NOMO-1 treated with dmso at 0.1 percent for 144 hours (cell line): ENCODE measurements around the gene UBTD1.
"Not testable (repeated sequence)": the region's sequence is repeated elsewhere in the genome, so short reads cannot be mapped to it uniquely, and the experiment has no call there.

Experiments
- DNase-seq: peaks from one replicate; lab custom pipeline; 2025; ENCODE audit not compliant: unreplicated experiment; lab: John Stamatoyannopoulos, UW

UBTD1 gene, protein sequence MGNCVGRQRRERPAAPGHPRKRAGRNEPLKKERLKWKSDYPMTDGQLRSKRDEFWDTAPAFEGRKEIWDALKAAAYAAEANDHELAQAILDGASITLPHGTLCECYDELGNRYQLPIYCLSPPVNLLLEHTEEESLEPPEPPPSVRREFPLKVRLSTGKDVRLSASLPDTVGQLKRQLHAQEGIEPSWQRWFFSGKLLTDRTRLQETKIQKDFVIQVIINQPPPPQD

DNA sequence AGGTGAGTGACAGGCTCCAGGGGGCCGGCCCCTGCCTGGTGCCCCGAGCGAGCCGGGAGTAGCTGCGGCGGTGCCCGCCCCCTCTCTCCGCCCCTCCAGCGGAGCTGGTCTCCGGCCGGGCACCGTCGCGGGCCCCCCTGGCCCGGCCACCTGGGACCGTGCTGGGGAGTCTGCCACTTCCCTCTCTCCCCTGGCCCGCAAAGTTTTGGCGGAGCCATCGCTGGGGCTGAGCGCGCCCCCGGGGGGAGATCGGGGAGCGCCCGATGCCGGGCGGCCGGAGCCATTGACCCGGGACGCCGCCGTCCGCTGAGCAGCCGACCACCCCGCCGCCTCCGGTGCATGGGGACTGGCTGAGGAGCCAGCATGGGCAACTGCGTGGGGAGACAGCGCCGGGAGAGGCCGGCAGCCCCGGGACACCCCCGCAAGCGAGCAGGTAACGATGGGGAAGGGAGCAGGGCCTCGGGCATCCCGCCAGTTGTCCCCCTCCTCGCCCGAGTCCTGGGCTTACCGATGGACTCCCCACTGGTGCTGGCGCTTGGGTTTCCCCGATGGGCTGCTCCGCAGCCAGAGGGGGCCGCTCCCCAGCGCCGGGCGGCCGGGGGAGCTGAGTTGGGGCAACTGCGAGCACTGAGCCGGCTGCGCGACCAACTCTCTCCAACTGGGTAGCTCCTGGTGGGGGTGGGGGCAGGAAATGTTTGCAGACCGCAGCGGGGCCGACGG, at the start of gene UBTD1:
Gene UBTD1 (plus strand): TSS at position 84 of the 720 bp plus-strand sequence. CDS start 280 bp downstream, at position 364.
- no peak for DNase-seq

DNA sequence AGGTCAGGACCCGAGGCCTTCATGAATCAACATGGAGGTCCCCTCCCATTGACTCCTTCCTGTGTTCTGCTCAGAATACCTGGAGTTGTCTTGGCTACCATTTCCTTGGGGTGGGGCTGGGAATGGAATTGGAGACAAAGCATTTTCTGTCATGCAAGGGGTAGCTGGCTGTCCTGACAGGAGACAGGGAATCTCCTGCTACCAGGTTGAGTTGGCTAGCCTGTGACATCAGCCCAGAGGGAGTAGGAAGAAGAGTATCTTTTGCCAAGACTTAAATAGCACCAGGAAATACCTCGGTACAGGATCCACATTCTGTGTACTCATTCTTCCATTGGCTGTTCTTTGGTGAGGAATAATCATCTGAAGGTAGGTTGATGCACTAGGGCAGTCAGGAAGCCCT, 47.9 kb upstream of the UBTD1 start:
- no peak for DNase-seq

DNA sequence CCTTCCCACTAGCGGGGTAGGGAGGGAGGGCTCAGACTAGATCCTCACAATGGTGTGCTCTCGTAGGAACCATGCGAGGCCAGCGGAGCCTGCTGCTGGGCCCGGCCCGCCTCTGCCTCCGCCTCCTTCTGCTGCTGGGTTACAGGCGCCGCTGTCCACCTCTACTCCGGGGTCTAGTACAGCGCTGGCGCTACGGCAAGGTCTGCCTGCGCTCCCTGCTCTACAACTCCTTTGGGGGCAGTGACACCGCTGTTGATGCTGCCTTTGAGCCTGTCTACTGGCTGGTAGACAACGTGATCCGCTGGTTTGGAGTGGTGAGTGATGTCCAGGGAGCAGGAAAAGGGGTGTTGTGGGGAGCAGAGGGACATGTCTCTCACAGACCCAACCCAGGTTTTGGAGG, 47.1 kb upstream of the UBTD1 start:
- DNase-seq = no peak

DNA sequence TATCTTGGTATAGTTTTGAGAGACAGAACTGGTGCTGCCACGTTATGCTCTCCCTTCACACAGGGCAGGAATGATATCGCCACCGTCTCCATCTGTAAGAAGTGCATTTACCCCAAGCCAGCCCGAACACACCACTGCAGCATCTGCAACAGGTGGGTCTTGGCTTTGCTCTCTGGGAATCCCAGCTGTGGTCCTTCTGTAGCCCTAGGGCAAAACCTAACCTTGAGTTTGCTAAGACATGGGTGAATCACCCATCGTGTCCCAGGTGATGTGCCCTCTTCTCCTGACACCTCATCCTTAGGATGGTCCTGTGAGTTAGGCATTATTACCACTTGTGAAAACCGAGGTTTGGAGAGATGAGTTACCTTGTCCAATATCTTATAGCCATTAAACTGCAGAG, 46.4 kb upstream of the UBTD1 start:
- DNase-seq = no peak

DNA sequence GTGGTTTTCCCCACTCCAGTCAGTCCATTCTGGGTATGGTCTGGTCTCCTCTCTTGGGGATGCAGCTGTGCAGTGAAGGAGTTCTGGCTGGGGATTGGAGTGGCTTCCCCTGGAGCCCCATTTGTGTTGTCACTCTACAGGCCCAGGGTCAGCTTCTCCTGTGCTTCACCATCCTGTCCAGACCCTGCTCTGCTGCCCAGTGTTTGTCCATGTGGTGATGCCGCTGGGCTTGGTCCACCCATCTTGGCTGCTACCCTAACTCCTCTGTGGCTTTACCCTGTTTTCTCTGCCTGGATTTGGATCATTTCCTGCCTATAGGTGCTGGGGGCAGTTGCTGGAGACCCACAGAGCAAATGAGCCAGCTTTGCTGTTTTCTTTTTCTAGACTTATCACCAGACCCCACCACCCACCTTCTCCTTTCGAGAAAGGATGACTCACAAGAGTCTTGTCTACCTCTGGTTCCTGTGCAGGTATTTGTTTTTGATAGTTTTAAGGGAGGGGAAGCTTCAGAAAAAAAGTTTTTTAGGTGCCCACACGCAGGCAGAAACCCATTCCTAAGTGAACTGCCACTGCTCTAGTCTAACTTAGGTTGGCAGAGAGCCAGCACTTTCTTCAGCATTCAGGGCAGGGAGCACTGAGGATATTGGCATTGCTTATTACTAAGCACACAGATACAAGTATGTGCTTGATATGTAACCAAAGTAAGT, 44.2 kb upstream of the UBTD1 start:
- no peak for DNase-seq

DNA sequence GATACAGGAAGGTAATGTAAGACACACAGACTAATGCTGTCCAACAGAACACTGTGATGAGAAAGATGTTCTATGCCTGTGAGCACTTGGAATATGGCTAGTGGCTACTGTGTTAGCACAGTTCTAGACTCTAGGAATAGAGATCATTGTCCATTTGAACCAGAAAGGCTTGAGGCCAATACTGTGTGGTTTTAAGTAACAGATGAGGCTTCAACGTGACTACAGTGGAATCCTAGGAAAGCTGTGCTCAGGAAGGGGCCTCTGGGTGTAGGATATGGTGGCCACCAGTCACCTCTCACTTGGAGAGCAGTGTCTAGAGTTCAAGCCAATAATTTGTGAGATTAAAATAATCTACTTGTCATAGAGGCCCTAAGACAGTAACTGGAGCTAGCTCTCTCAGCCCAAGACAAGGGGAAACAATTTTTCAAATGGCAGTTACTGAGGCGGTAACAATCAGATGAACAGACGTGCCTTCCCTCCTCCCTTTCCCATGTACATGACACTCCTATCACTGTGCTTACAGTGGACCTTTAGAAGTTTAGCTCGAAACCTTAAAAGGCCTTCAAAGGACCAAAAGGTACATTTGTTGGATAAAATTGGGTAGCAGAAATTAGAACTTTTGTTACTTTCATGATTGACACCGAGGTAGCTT, 42.6 kb upstream of the UBTD1 start:
- DNase-seq = no peak

DNA sequence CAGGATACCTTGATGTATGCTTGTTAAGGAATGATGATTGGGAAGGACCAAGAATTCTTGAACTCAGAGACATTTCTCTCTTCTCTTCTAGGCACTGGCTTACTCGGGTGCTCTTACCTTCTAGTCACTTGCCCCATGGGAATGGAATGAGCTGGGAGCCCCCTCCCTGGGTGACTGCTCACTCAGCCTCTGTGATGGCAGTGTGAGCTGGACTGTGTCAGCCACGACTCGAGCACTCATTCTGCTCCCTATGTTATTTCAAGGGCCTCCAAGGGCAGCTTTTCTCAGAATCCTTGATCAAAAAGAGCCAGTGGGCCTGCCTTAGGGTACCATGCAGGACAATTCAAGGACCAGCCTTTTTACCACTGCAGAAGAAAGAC, 42.0 kb upstream of the UBTD1 start:
- DNase-seq = no peak

DNA sequence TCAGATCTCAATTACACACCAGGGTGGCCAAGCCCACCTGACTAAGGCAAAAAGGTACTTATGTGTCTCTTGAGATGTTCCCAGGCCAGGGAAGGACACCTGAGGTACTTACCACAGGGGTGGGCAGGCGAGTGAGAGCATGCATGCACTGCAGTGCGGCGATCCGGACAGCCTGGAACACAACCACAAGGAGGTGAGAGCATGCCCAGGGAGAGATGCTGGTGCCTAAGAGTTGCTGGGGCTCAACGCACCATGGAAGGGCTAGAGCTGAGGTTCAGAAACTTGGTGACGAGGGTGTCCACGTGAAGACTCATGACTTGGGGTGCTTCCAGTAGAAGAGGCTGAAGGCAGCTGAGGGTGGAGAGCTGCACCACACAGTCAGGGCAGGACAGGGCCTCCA, 39.6 kb upstream of the UBTD1 start:
- no peak for DNase-seq

DNA sequence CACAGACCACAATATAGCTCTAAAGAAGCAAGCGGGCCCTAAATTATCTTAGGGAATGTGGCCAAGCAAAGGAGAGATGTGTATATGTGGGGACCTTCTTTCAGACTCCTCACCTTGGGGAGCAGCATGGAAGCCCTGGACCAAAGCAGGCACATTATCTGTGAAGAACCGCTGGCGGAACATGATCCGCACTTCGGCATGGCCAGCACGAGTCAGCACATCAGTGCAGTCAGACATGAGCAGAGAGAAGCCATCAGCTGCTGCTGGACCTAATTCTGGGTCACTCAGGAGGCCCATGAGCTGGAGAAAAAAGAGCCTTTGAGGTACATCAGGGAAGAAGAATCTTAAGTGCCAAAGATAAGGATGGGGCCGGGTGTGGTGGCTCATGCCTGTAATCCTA, 38.8 kb upstream of the UBTD1 start:
- no peak for DNase-seq

DNA sequence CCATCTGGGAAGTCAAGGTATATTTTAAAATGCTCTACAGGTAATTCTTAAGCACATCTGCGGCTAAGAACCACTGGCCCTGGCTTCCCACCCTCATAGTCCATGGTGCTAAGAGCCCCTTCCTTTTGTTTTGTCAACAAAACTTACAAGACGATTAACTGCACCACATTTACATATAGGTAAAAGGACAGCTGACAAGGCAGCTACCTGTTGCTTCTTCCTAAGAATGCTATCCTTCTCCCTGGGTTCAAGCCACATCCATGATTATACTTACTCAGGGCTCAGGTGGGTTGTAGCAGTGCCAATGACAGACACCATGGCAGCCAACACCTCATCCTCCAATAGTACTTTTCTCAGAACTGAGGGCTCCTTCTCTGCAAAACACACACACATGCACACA, 36.4 kb upstream of the UBTD1 start:
- no peak for DNase-seq

DNA sequence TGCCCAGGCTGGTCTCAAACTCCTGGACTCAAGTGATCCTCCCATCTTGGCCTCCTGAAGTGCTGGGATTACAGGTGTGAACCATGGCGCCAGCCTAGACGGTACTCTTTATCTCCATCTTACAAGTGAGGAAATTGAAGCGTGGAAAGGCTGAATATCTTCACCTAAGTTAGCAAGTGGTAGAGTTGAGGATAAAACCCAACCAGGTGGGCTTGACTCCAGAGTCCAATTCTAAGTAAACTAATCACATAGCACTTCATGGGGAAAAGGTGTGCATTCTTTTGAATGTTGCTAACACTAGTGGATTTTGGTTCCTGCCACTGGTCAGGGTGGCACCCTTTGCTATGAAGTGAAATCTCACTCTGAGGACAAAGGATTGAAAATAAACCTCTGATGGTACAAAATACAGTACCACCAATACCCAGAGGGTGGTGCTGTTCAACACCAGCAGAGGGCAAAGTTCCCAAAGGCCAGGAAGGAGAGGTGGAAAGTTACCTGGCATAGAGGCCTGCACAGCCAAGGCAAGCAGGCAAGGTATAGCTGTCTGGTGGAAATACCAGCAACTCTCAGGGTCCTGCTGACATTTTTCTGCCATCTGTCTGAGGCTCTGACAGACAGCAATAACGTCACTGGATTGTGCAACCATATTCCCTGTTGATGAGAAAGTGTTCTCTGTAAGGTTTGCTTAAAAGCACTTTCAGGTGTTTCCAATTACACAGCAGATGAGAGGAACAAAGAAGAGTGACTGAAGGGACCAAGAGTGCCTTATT, 35.2 kb upstream of the UBTD1 start:
- no peak for DNase-seq

DNA sequence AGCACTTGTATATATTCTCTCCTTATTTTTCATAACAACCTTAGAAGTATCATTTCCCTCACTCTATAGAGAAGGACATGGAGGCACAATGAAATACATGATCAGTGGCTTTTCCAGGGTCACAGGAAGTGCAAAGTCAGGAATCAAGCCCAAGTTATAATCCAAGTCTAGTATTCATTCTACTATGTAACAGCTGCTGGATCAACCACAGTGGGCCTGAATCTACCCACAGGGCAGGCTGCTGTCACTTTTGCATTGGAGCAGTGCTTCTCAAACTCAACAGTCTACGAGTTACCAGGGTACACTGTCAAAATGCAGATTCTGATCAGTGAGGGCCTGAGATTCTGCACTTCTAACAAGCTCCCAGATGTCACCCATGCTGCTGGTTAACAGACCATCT, 34.5 kb upstream of the UBTD1 start:
- no peak for DNase-seq

DNA sequence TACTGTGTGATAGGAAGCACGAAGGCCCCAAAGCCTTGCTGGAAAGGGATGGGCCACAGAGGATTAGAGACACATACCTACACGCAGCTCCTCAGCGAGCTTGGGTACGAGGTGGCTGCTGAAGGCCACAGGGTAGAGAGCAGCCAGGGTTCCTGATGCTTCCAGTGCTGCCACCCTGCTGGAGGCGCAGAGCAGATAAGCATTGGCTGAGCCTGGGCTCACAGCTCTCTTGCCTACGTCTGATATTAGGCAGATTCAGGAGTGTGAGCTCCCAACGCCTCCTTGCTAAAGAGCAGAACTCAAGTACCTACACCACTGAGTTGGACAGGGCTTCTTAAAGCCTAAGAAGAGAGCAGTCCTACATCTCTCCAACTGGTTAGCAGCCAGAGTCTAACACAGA, 32.7 kb upstream of the UBTD1 start:
- no peak for DNase-seq

DNA sequence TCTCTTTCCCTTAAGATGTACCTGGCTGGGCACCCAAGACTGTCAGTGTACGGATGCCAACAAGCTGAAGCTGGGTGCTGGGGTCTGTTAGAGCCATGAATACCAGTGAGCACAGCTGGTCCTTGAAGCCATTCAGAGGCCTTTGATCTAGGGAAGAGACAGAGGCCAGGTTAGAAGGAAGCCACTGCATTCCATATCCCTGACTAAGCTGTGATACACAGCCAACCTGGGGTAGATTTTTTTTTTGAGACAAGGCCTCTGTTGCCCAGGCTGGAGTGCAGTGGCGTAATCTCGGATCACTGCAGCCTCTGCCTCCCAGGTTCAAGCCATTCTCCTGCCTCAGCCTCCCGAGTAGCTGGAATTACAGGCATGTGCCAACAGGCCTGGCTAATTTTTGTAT, 32.0 kb upstream of the UBTD1 start:
- no peak for DNase-seq

DNA sequence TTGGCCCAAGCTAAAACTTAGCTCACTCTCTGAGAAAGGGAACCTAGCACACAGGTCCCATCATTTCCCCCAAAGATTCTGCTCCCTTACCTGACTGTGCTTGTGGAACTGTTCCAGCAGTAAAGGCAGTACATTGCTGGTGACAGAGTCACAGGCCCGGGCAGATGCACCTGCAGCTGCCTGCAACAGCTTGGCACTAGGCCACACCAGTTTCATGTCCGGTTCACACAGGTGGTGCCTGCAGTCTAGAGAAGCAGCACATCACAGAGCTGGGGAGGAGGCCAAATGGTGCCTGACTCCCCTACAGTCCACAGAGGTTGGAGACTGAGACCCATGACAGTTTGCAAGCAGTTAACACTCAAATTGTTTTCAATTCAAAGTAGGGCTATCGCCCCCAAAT, 30.6 kb upstream of the UBTD1 start:
- DNase-seq = no peak

DNA sequence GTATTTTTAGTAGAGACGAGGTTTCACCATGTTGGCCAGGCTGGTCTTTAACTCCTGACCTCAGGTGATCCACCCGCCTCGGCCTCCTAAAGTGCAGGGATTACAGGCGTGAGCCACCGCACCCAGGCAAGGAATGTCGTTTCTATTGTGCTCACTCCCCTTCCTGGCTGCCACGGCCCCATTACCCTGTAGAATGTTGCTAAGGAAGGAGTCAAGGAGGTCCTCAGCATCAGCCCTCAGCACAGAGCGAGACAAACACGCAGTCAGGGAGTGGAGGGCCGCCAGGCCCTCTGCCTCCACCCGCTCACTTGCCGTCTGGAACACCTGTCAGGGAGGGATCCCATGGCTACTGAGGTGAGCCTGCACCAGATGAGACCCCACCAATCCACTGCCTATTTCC, 29.9 kb upstream of the UBTD1 start:
- not testable (repeated sequence) for DNase-seq

DNA sequence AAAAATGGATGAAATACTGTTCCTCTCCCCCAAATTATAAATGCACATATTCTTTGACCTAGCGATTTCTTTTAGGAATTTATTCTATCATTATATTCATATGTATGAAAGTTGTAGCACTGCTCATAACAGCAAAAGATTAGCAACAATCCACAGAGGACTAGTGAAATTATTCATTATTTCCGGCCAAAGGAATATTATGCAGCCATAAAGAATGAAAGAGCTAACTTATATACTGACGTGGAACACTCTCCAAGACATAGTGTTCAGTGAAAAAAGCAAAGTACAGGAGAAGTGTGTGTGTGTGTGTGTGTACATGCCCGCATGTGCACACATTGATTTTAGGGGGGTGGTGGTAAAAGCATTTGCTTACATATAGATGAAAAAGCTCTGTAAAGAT, 23.8 kb upstream of the UBTD1 start:
- no peak for DNase-seq

DNA sequence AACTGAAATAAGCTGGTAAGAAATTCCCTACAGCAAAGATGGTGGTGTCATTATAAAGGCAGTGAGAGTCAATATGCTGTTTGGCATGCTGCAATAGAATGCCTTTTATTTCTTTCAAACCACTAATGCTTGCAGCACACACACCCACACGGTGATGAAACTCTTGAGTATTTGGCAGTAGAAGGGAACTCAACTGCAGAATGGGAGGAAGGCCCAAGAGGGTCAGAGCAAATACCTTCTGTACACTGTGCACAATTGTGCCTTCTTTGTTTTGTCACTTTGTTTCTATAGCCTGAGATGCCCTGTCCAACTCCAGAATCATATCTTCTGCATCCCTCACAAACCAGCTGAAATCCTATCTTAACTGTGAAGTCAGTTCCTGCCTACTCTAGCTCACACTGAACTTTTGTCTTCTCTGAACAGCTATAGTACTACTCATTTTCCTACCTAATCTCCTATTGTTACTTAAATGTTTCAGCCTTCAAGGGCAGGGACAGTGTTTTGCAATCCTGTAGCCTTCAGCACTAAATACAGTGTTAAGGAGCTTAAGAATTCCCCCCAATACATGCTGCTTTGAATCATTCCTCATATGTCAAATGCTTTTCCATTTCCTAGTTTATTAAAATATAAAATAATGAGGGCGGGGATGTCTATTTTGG, 22.7 kb upstream of the UBTD1 start:
- DNase-seq = no peak

DNA sequence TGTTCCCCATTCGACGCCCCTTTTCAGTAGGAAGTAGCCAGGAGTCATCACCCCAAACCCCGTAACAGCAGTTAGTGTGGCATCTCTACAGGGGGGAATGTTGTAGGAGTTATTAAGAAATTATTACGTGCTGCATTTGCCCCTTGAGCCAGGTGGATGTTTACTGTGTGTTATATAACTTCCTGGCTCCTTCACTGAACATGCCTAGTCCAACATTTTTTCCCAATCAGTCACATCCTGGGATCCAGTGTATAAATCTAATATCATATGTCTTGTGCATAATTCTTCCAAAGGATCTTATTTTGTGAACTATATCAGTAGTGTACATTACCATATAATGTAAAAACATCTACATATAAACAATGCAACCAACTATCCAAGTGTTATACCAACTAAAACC, 19.3 kb upstream of the UBTD1 start:
- not testable (repeated sequence) for DNase-seq

DNA sequence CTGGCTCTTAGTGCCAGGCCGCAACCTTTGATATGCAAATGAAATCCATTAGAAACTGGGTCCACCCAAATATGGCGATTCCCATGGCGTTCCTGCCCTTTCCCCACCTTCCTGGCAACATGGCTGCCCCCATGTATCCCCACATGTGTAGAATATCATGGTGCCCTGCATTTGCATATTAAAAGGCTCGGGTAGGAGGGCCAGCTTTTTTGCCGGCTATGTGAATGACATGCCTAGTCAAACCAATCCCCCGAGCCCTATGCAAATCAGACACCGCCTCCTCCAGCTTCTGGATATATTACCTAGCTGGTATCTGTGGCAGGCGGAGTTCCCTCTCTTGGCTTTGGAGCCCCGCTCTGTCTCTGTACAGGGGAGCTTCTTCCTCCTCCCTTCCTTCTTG, 18.8 kb upstream of the UBTD1 start:
- DNase-seq = no peak

DNA sequence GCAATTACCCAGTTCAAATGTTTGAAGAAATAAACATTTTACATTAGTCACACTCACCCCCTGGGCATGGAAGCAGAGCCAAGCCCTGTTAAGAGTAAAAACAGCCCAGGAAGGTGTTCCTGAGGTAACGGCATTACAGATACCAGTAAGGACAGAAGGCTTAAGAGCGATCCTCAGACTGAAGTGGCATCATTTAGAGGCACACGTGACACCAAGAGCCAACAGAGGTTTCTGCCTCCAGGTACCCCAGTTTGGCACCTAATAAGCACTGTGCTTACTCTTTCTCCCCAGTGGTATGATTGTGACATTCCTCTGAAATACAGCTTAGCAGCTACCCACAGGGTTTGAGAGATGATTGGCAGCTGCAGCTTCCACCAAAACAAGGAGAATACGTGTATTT, 17.7 kb upstream of the UBTD1 start:
- DNase-seq = no peak
